K562 (cell line): ENCODE measurements around the gene PLRG1. TPM values are rescaled to one million over a fixed set of nuclear protein-coding genes. Genes with fewer than 3 reads are reported as not detected.

Experiments
- ATAC-seq: fragments of 200-7000 bp; cut with Tn5 transposase; 3 replicates; pipeline ENCODE4 v1.9.1; 2020; ENCODE audit warnings: moderate library complexity
- BruUV-seq: library from RNA; stranded (reverse); fragments of 400-500 nt; replicated peaks from 2 replicates; lab custom pipeline; 2021; lab: Mats Ljungman, UMichigan
- CTCF ChIA-PET: fragments of 300-600 bp; formaldehyde crosslinking; extraction: SDS; loops from one replicate; lab custom pipeline; 2021; ENCODE audit warnings: low intra/inter-chr PET ratio; lab: Yijun Ruan, JAX
- POLR2A ChIA-PET: fragments of 300-600, 350-650 bp; sonication (Branson Sonifier 250); formaldehyde crosslinking; extraction: SDS; loops from one replicate; lab custom pipeline; 2021; ENCODE audit warnings: antibody characterized with exemption, inconsistent platforms; lab: Yijun Ruan, JAX
- DNase-seq, 4 experiments: peaks; one replicate each; pipeline versions ENCODE4 v3.0.0 to v3.0.0-alpha.2; 2011 to 2018; ENCODE audit warnings: low spot score in 3 of 4, mixed read lengths in 3 of 4; ENCODE audit errors: extremely low read depth in 1 of 4
- FAIRE-seq: peaks from 2 replicates; lab custom pipeline; 2011; peaks lifted over from hg19 to GRCh38; lab: Jason Lieb, UNC
- H2AFZ ChIP-seq: 2 replicates; pipeline ENCODE4 v1.6.0; 2011; ENCODE audit warnings: low read depth, low read length, control low read depth, inconsistent platforms
- H3K27ac ChIP-seq: fragments of 200-600 bp; 3 replicates; pipeline ENCODE4 v1.8.0; 2011; ENCODE audit warnings: low read depth, mild to moderate bottlenecking, control low read depth, inconsistent platforms, low read length, moderate library complexity, mixed read lengths; ENCODE audit errors: extremely low read depth
- H3K27me3 ChIP-seq, 2 experiments: fragments of 300-600 bp in 1 of 2; 2 replicates in 1 of 2; 3 replicates in 1 of 2; pipeline versions ENCODE4 v1.6.0 to v1.8.0; 2011; ENCODE audit warnings: inconsistent platforms in 2 of 2, low read length in 2 of 2, mild to moderate bottlenecking in 1 of 2, mixed read lengths in 1 of 2, moderate library complexity in 1 of 2; ENCODE audit not compliant: control insufficient read depth in 2 of 2, insufficient read depth in 2 of 2
- H3K36me3 ChIP-seq: fragments of 300-600 bp; 3 replicates; pipeline ENCODE4 v1.8.0; 2011; ENCODE audit warnings: mild to moderate bottlenecking, low read length, inconsistent platforms; ENCODE audit not compliant: control insufficient read depth, insufficient read depth
- H3K4me1 ChIP-seq, 2 experiments: fragments of 200-600 bp in 1 of 2; replicated peaks in 1 of 2; 2 replicates in 1 of 2; 3 replicates in 1 of 2; pipeline versions ENCODE4 v1.5.1 to v1.8.0; 2011; ENCODE audit warnings: inconsistent platforms in 2 of 2, low read length in 2 of 2, mild to moderate bottlenecking in 1 of 2, mixed read lengths in 1 of 2, moderate library complexity in 1 of 2; ENCODE audit not compliant: control insufficient read depth in 2 of 2, insufficient read depth in 2 of 2
- H3K4me2 ChIP-seq: 2 replicates; pipeline ENCODE4 v1.6.1; 2011; ENCODE audit warnings: low read length, control low read depth, inconsistent platforms, mixed read lengths; ENCODE audit not compliant: insufficient read depth
- H3K4me3 ChIP-seq: fragments of 200-600 bp; sonication (generic), shearing (Covaris generic); 2 replicates; pipeline ENCODE4 v1.5.1; 2016; ENCODE audit warnings: control low read depth, inconsistent platforms
- H3K79me2 ChIP-seq: fragments of 200-600 bp; 3 replicates; pipeline ENCODE4 v1.8.0; 2011; ENCODE audit warnings: low read length, inconsistent platforms; ENCODE audit not compliant: control insufficient read depth, insufficient read depth
- H3K9ac ChIP-seq, 2 experiments: 2 replicates each; pipeline versions ENCODE4 v1.6.0 to v1.6.1; 2011; ENCODE audit warnings: low read depth in 2 of 2, low read length in 2 of 2, control low read depth in 1 of 2, inconsistent platforms in 1 of 2, mild to moderate bottlenecking in 1 of 2, mixed read lengths in 1 of 2; ENCODE audit not compliant: insufficient read depth in 1 of 2
- H3K9me1 ChIP-seq: one replicate; pipeline ENCODE4 v1.6.0; 2011; ENCODE audit warnings: inconsistent platforms, mild to moderate bottlenecking, low read length, moderate library complexity; ENCODE audit not compliant: control insufficient read depth, insufficient read depth
- H3K9me3 ChIP-seq: replicated peaks from 2 replicates; pipeline ENCODE4 v1.5.1; 2011; ENCODE audit warnings: low read depth, low read length, inconsistent platforms; ENCODE audit not compliant: control insufficient read depth, insufficient read depth
- H4K20me1 ChIP-seq: replicated peaks from 2 replicates; pipeline ENCODE4 v1.6.1; 2011; ENCODE audit warnings: low read length, inconsistent platforms, mixed read lengths; ENCODE audit not compliant: control insufficient read depth, insufficient read depth
- FIP1L1 ChIP-seq: fragments of 200-400 bp; formaldehyde crosslinking; IDR thresholded peaks from 2 replicates; pipeline ENCODE4 v1.6.1; 2018; ENCODE audit warnings: mild to moderate bottlenecking, low read depth, low read length; ENCODE audit not compliant: poor library complexity, severe bottlenecking
- LEF1 ChIP-seq: fragments of 450-650 bp; IDR thresholded peaks from 2 replicates; pipeline ENCODE4 v1.6.1; 2016; ENCODE audit warnings: mild to moderate bottlenecking
- MEIS2 ChIP-seq: fragments of 450-650 bp; IDR thresholded peaks from 2 replicates; pipeline ENCODE4 v1.6.1; 2014; ENCODE audit warnings: mild to moderate bottlenecking; ENCODE audit not compliant: partially characterized antibody
- NFXL1 ChIP-seq: fragments of 450-650 bp; formaldehyde crosslinking; IDR thresholded peaks from 2 replicates; pipeline ENCODE4 v1.4.0; 2021; ENCODE audit warnings: mild to moderate bottlenecking
- NRF1 ChIP-seq, 2 experiments: fragments of 450-650 bp; IDR thresholded peaks in 1 of 2; conservative IDR thresholded peaks in 1 of 2; 2 replicates each; pipeline ENCODE4 v1.6.1; 2014; ENCODE audit warnings: mild to moderate bottlenecking in 2 of 2
- PCBP2 ChIP-seq: fragments of 200-400 bp; formaldehyde crosslinking; IDR thresholded peaks from 2 replicates; pipeline ENCODE4 v1.6.1; 2018; ENCODE audit warnings: low read length, low read depth, mild to moderate bottlenecking, moderate library complexity; ENCODE audit not compliant: poor library complexity, severe bottlenecking
- RHOXF2B ChIP-seq: fragments of 250-450 bp; sonication (Bioruptor Pico); conservative IDR thresholded peaks from 2 replicates; pipeline ENCODE4 v1.5.1; 2021
- SMAD3 ChIP-seq: fragments of 450-650 bp; formaldehyde crosslinking; conservative IDR thresholded peaks from 2 replicates; pipeline ENCODE4 v1.4.0; 2020; ENCODE audit warnings: mild to moderate bottlenecking
- SOX6 ChIP-seq: fragments of 450-650 bp; IDR thresholded peaks from 2 replicates; pipeline ENCODE4 v1.6.1; 2014; ENCODE audit warnings: mild to moderate bottlenecking
- SUPT5H ChIP-seq: fragments of 450-650 bp; IDR thresholded peaks from 2 replicates; pipeline ENCODE4 v1.6.1; 2016
- ZNF696 ChIP-seq: fragments of 250-450 bp; sonication (Bioruptor Pico); conservative IDR thresholded peaks from 2 replicates; pipeline ENCODE4 v1.4.0; 2020; ENCODE audit warnings: mild to moderate bottlenecking, moderate library complexity
- ZNF785 ChIP-seq: fragments of 250-450 bp; sonication (Bioruptor Pico); IDR thresholded peaks from 2 replicates; pipeline ENCODE4 v1.4.0; 2020; ENCODE audit warnings: mild to moderate bottlenecking
- WGBS: fragments of 100-300 bp; shearing (Covaris generic); methylation state at CpG from one replicate; pipeline ENCODE4 v1.1.6; 2016; ENCODE audit warnings: low coverage, mixed read lengths; ENCODE audit not compliant: insufficient coverage; ENCODE audit errors: missing lambda C conversion rate; 5-methylcytosine and 5-hydroxymethylcytosine counted together
- in situ Hi-C: fragments of 300-500 bp; cut with MboI; formaldehyde crosslinking; loops from 4 replicates; pipeline ENCODE4 v1.15.0; 2018; ENCODE audit warnings: inconsistent platforms, mixed read lengths
- intact Hi-C: fragments of 100-400 bp; cut with micrococcal nuclease; formaldehyde crosslinking; loops from 2 replicates; pipeline ENCODE4 v1.14.2; 2022
- polyA plus RNA-seq, 8 experiments: library from polyadenylated mRNA; depleted of rRNA in 4 of 8; stranded (reverse) in 5 of 8; unstranded in 3 of 8; fragments of >200 nt; fragmentation: Nextera tagmentation in 2 of 8; fragmentation: Illumina TruSeq in 1 of 8; extraction: Ambion mirVana in 2 of 8; extraction: Trizol in 1 of 8; gene quantifications; 2 replicates each; pipeline versions ENCODE4 v1.2.1 to v1.2.3, GENCODE V29; 2011 to 2014; ENCODE audit warnings: inconsistent platforms in 1 of 8, missing spikeins in 1 of 8
- total RNA-seq, 7 experiments: library from RNA; depleted of rRNA in 6 of 7; stranded (reverse); fragments of >200 nt in 6 of 7; fragmentation: Illumina TruSeq in 2 of 7; extraction: Trizol in 2 of 7; gene quantifications; 2 replicates each; pipeline versions ENCODE4 v1.2.1 to v1.2.3, GENCODE V29; 2011 to 2021; ENCODE audit warnings: low replicate concordance in 1 of 7

PLRG1 gene
- total and polyA plus RNA-seq, 9 of the 15 experiments (the other 6 are each of a cell fraction or from before 2014, with no cell fraction given) = 48.0 to 248 (median 120) TPM

GRCh38 chr4:154584259-154584658 is 34.1 kb upstream of the PLRG1 start:
- ChIA-PET POLR2A (no interaction called here), CTCF (no interaction called here)
- H3K36me3 ChIP-seq = no peaks in the 10 kb centered on the region
- no peak overlapping the region for H3K4me2 ChIP-seq
- no peaks in the 10 kb centered on the region; a peak in 1 of 5 replicates for H3K4me1 ChIP-seq
- ATAC-seq = no peak
- DNase-seq = no peak
- H2AFZ ChIP-seq = peak overlapping the region; percentile 43; the same call in 1 of the 2 replicates
- no peak overlapping the region for H3K27ac ChIP-seq
- H3K9me1 ChIP-seq = no peaks in the 10 kb centered on the region
- no peak overlapping the region for H3K4me3 ChIP-seq
- no peaks in the 10 kb centered on the region for H3K79me2 ChIP-seq
- no TSS peak for BruUV-seq
- no peaks in the 10 kb centered on the region for H4K20me1 ChIP-seq
- intact Hi-C loops (no loop called here), in situ Hi-C loops (no loop called here)
- no peak for FAIRE-seq
- 0 out of 5 replicates have a peak, but pooled peaks cover 0 to 2% of the 10 kb centered on the region in 2 experiments for H3K27me3 ChIP-seq
- no peaks in the 10 kb centered on the region for H3K9me3 ChIP-seq
- H3K9ac ChIP-seq = no peak overlapping the region
- TF ChIP-seq RHOXF2B (CRISPR knock-in tag) (no peak), NRF1 (conservative IDR thresholded peaks at IDR 0.05 in 1 of 2, IDR thresholded peaks at IDR 0.05 in 1 of 2) (no peak), SOX6 (no peak), LEF1 (no peak)
- 20% methylated on average over 5 of the region's 5 CpGs for WGBS

- FAIRE-seq = no peak
- no peak overlapping the region for H3K4me3 ChIP-seq
- no peaks in the 10 kb centered on the region for H3K36me3 ChIP-seq
- CTCF ChIA-PET = no interaction called here
- H3K79me2 ChIP-seq = no peaks in the 10 kb centered on the region
- no peak for ATAC-seq
- DNase-seq = no peak
- H3K9ac ChIP-seq = no peak overlapping the region
- no peaks in the 10 kb centered on the region for H3K27me3 ChIP-seq
- no peak overlapping the region for H2AFZ ChIP-seq
- intact Hi-C loops = no loop called here
- H3K9me1 ChIP-seq = no peaks in the 10 kb centered on the region
- no peaks in the 10 kb centered on the region for H4K20me1 ChIP-seq
- no peak overlapping the region for H3K4me2 ChIP-seq
- POLR2A ChIA-PET = interaction anchor here (0.6 kb wide), 1 partner anchor 14 kb away, joined by 4 read pairs; no protein-coding TSS in a partner anchor
- no peak overlapping the region for H3K27ac ChIP-seq
- TF ChIP-seq PCBP2 (no peak), ZNF785 (no peak), FIP1L1 (no peak), SUPT5H (no peak), NFXL1 (no peak), SMAD3 (CRISPR knock-in tag) (no peak), MEIS2 (no peak), ZNF696 (CRISPR knock-in tag) (no peak)
- no peaks in the 10 kb centered on the region; a peak in 1 of 5 replicates for H3K4me1 ChIP-seq
- H3K9me3 ChIP-seq = no peaks in the 10 kb centered on the region
- BruUV-seq = no TSS peak
- in situ Hi-C loops = no loop called here
Measured at GRCh38 chr4:154583677-154584076, 33.5 kb upstream of the PLRG1 start.
